HL-60 (cell line): Measurements from ENCODE around the gene ROCK2.

Experiments
- DNase-seq, 2 experiments: peaks; one replicate each; pipeline ENCODE4 v3.0.0-alpha.2; 2010 to 2020; ENCODE audit warnings: low read depth in 1 of 2, low spot score in 1 of 2
- H3K27ac ChIP-seq: fragments of 250-450 bp; sonication (Bioruptor Pico); replicated peaks from 2 replicates; pipeline ENCODE4 v1.5.1; 2020; ENCODE audit warnings: mild to moderate bottlenecking, moderate library complexity
- H3K27me3 ChIP-seq: fragments of 250-450 bp; sonication (Bioruptor Pico); 2 replicates; pipeline ENCODE4 v1.5.1; 2021; ENCODE audit warnings: mild to moderate bottlenecking, moderate library complexity; ENCODE audit not compliant: insufficient read depth, poor library complexity, severe bottlenecking
- H3K4me3 ChIP-seq: replicated peaks from 2 replicates; pipeline ENCODE4 v1.5.1; 2011; ENCODE audit warnings: mild to moderate bottlenecking, control low read depth, low read length; ENCODE audit not compliant: insufficient read depth
- GABPA ChIP-seq: IDR thresholded peaks from 2 replicates; pipeline ENCODE4 v1.6.1; 2012; ENCODE audit warnings: low read depth
- POLR2AphosphoS5 ChIP-seq: IDR thresholded peaks from 2 replicates; pipeline ENCODE4 v1.6.1; 2012; ENCODE audit warnings: low read depth
- SPI1 ChIP-seq: IDR thresholded peaks from 2 replicates; pipeline ENCODE4 v1.6.1; 2012; ENCODE audit warnings: low read depth, mild to moderate bottlenecking, borderline replicate concordance
- TF ChIP-seq, protein P1 (sequence below): IDR thresholded peaks from one replicate; pipeline ENCODE4 v1.5.1; 2011; ENCODE audit warnings: low read length, control low read depth, inconsistent platforms; ENCODE audit not compliant: insufficient read depth
- TF ChIP-seq, protein P2 (sequence below): IDR thresholded peaks from 2 replicates; pipeline ENCODE4 v1.6.1; 2012; ENCODE audit warnings: low read depth; ENCODE audit not compliant: insufficient replicate concordance

ROCK2 gene

DNA sequence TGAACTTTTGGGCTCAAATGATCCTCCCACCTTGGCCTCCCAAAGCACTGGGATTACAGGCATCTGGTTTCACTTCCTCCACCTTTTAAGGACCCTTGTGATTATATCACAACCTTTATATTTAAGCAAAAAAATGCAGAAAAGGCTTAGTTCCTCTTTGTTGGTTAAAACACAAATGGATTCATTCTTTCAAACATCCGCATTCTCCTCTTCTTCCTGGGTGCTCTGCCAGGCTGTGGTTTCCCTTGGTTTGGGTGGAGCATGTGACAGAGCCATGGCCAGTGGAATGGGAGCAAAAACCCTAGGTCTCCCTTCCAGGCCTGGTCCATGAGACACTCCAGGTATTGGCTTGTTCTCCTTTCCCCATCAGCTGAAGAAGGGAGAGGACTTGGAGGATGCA lies 199.1 kb downstream of the ROCK2 start:
- Histone ChIP-seq H3K27ac (no peak overlapping the region), H3K4me3 (no peak overlapping the region), H3K27me3 (no peaks in the 10 kb centered on the region)
- TF ChIP-seq POLR2AphosphoS5 = no peak
- TF ChIP-seq, protein P1, sequence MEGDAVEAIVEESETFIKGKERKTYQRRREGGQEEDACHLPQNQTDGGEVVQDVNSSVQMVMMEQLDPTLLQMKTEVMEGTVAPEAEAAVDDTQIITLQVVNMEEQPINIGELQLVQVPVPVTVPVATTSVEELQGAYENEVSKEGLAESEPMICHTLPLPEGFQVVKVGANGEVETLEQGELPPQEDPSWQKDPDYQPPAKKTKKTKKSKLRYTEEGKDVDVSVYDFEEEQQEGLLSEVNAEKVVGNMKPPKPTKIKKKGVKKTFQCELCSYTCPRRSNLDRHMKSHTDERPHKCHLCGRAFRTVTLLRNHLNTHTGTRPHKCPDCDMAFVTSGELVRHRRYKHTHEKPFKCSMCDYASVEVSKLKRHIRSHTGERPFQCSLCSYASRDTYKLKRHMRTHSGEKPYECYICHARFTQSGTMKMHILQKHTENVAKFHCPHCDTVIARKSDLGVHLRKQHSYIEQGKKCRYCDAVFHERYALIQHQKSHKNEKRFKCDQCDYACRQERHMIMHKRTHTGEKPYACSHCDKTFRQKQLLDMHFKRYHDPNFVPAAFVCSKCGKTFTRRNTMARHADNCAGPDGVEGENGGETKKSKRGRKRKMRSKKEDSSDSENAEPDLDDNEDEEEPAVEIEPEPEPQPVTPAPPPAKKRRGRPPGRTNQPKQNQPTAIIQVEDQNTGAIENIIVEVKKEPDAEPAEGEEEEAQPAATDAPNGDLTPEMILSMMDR = no peak
- TF ChIP-seq, protein P2, sequence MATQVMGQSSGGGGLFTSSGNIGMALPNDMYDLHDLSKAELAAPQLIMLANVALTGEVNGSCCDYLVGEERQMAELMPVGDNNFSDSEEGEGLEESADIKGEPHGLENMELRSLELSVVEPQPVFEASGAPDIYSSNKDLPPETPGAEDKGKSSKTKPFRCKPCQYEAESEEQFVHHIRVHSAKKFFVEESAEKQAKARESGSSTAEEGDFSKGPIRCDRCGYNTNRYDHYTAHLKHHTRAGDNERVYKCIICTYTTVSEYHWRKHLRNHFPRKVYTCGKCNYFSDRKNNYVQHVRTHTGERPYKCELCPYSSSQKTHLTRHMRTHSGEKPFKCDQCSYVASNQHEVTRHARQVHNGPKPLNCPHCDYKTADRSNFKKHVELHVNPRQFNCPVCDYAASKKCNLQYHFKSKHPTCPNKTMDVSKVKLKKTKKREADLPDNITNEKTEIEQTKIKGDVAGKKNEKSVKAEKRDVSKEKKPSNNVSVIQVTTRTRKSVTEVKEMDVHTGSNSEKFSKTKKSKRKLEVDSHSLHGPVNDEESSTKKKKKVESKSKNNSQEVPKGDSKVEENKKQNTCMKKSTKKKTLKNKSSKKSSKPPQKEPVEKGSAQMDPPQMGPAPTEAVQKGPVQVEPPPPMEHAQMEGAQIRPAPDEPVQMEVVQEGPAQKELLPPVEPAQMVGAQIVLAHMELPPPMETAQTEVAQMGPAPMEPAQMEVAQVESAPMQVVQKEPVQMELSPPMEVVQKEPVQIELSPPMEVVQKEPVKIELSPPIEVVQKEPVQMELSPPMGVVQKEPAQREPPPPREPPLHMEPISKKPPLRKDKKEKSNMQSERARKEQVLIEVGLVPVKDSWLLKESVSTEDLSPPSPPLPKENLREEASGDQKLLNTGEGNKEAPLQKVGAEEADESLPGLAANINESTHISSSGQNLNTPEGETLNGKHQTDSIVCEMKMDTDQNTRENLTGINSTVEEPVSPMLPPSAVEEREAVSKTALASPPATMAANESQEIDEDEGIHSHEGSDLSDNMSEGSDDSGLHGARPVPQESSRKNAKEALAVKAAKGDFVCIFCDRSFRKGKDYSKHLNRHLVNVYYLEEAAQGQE = no peak
- TF ChIP-seq GABPA = no peak
- TF ChIP-seq SPI1 = peak; percentile 18; the same call in 1 of the 2 replicates
- DNase-seq = peak; percentile 60 to 69

DNA sequence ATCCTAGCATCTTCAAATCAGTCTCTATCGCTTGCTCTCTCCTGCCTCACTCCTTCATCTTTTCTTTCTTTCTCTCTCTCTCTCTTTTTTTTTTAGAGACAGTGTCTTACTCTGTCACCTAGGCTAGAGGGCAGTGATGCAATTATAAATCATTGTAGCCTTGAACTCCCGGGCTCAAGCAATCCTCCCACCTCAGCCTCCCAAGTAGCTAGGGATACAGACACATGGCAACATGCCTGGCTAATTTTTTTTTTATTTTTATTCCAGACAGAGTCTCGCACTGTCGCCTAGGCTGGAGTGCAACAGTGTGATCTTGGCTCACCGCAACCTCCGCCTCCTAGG lies 199.7 kb downstream of the ROCK2 start:
- no peak for DNase-seq
- no peaks in the 10 kb centered on the region for H3K27me3 ChIP-seq
- H3K27ac ChIP-seq = no peak overlapping the region
- H3K4me3 ChIP-seq = no peak overlapping the region
- TF ChIP-seq GABPA (no peak), SPI1 (no peak), POLR2AphosphoS5 (no peak)
- TF ChIP-seq, protein P2 = no peak
- TF ChIP-seq, protein P1 = no peak

GRCh38 chr2:11144077-11144737 lies 200.2 kb downstream of the ROCK2 start:
- no peak for DNase-seq
- no peaks in the 10 kb centered on the region for H3K27me3 ChIP-seq
- TF ChIP-seq POLR2AphosphoS5 (no peak), GABPA (no peak), SPI1 (no peak)
- TF ChIP-seq, protein P2 = no peak
- TF ChIP-seq, protein P1 = no peak
- no peak overlapping the region for H3K27ac ChIP-seq
- H3K4me3 ChIP-seq = no peak overlapping the region
